Medulla oblongata (tissue), 1 donor: Measurements from ENCODE around the gene PCDH9.
"Not testable (repeated sequence)": the region's sequence is repeated elsewhere in the genome, so short reads cannot be mapped to it uniquely, and the experiment has no call there.

Experiments
- DNase-seq: peaks from one replicate; pipeline ENCODE4 v3.0.0-alpha.2; 2015; ENCODE audit errors: extremely low spot score

The PCDH9 gene

GRCh38 chr13:66835040-66835628, 395.0 kb downstream of the PCDH9 start:
- peak; percentile 91 for DNase-seq

- no peak for DNase-seq
Observed at GRCh38 chr13:66830940-66831716, 399.0 kb downstream of the PCDH9 start.

- DNase-seq: no peak
Observed at GRCh38 chr13:66829803-66830202, 400.3 kb downstream of the PCDH9 start.

- DNase-seq: no peak
Observed at GRCh38 chr13:66826398-66826797, 403.7 kb downstream of the PCDH9 start.

GRCh38 chr13:66821551-66821950, 408.6 kb downstream of the PCDH9 start:
- no peak for DNase-seq

GRCh38 chr13:66811455-66811854, 418.7 kb downstream of the PCDH9 start:
- DNase-seq: no peak

GRCh38 chr13:66809485-66809884, 420.7 kb downstream of the PCDH9 start:
- DNase-seq: peak; percentile 30

- no peak for DNase-seq
Observed at GRCh38 chr13:66807251-66807650, 422.9 kb downstream of the PCDH9 start.

- peak; percentile 28 for DNase-seq
Observed at GRCh38 chr13:66805657-66806056, 424.5 kb downstream of the PCDH9 start.

GRCh38 chr13:66803808-66804456, 426.2 kb downstream of the PCDH9 start:
- peak; percentile 34 for DNase-seq

- no peak for DNase-seq
Observed at GRCh38 chr13:66803013-66803807, 426.9 kb downstream of the PCDH9 start.

- peak; percentile 82 for DNase-seq
Observed at GRCh38 chr13:66795636-66796035, 434.5 kb downstream of the PCDH9 start.

GRCh38 chr13:66794340-66795031, 435.6 kb downstream of the PCDH9 start:
- DNase-seq: no peak

- no peak for DNase-seq
Observed at GRCh38 chr13:66790861-66791260, 439.3 kb downstream of the PCDH9 start.

- no peak for DNase-seq
Observed at GRCh38 chr13:66781241-66781640, 448.9 kb downstream of the PCDH9 start.

GRCh38 chr13:66780814-66781213, 449.3 kb downstream of the PCDH9 start:
- DNase-seq: no peak

GRCh38 chr13:66778461-66778860, 451.7 kb downstream of the PCDH9 start:
- DNase-seq: no peak

GRCh38 chr13:66775196-66775595, 454.9 kb downstream of the PCDH9 start:
- no peak for DNase-seq

- DNase-seq: no peak
Observed at GRCh38 chr13:66774046-66774445, 456.1 kb downstream of the PCDH9 start.

- no peak for DNase-seq
Observed at GRCh38 chr13:66765559-66765958, 464.6 kb downstream of the PCDH9 start.

GRCh38 chr13:66760678-66761077, 469.5 kb downstream of the PCDH9 start:
- DNase-seq: not testable (repeated sequence)
